CD14-positive monocyte (primary cell): ENCODE measurements around the gene SRI. TPM values are rescaled to one million over a fixed set of nuclear protein-coding genes. Genes with fewer than 3 reads are reported as not detected.

ENCODE experiments used
- DNase-seq, 3 donors: peaks; one replicate each; pipeline ENCODE4 v3.0.0-alpha.2; 2011 to 2022
- H2AFZ ChIP-seq: 2 replicates; pipeline ENCODE4 v1.6.0; 2012; ENCODE audit warnings: mild to moderate bottlenecking, low read depth, low read length, inconsistent platforms; ENCODE audit not compliant: insufficient read depth, poor library complexity, severe bottlenecking
- H3K27ac ChIP-seq, 2 donors: 1 replicate in 1 of 2; 2 replicates in 1 of 2; pipeline ENCODE4 v1.5.1; 2012 to 2013; ENCODE audit warnings: low read length in 2 of 2, control low read depth in 1 of 2, inconsistent platforms in 1 of 2, low read depth in 1 of 2, mild to moderate bottlenecking in 1 of 2
- H3K27me3 ChIP-seq, 2 donors: one replicate each; pipeline versions ENCODE4 v1.6.0 to v1.6.1; 2011 to 2013; ENCODE audit warnings: low read length in 2 of 2; ENCODE audit not compliant: control insufficient read depth in 2 of 2, insufficient read depth in 2 of 2
- H3K36me3 ChIP-seq, 2 donors: replicated peaks in 1 of 2; 1 replicate in 1 of 2; 2 replicates in 1 of 2; pipeline versions ENCODE4 v1.5.1 to v1.6.1; 2012 to 2013; ENCODE audit warnings: low read length in 2 of 2, control low read depth in 1 of 2, inconsistent platforms in 1 of 2, mild to moderate bottlenecking in 1 of 2; ENCODE audit not compliant: insufficient read depth in 2 of 2, control insufficient read depth in 1 of 2
- H3K4me1 ChIP-seq, 2 donors: 1 replicate in 1 of 2; 2 replicates in 1 of 2; pipeline versions ENCODE4 v1.5.1 to v1.6.1; 2012 to 2013; ENCODE audit warnings: low read length in 2 of 2, control low read depth in 1 of 2, inconsistent platforms in 1 of 2, mild to moderate bottlenecking in 1 of 2, moderate library complexity in 1 of 2; ENCODE audit not compliant: insufficient read depth in 2 of 2, control insufficient read depth in 1 of 2
- H3K4me2 ChIP-seq: replicated peaks from 2 replicates; pipeline ENCODE3; 2012; ENCODE audit warnings: low read length, moderate library complexity, mild to moderate bottlenecking; ENCODE audit not compliant: poor library complexity, severe bottlenecking; ENCODE audit errors: extremely low read depth
- H3K4me3 ChIP-seq, 3 experiments: fragments of 200-600 bp in 1 of 3; sonication (generic) in 1 of 3; replicated peaks in 1 of 3; 1 replicate in 2 of 3; 2 replicates in 1 of 3; pipeline ENCODE4 v1.5.1; 2011 to 2013; ENCODE audit warnings: low read length in 3 of 3, mild to moderate bottlenecking in 3 of 3, control low read depth in 2 of 3, low read depth in 2 of 3, inconsistent platforms in 1 of 3, moderate library complexity in 1 of 3
- H3K79me2 ChIP-seq: 2 replicates; pipeline ENCODE4 v1.6.0; 2012; ENCODE audit warnings: mild to moderate bottlenecking, control low read depth, inconsistent platforms, low read length, moderate library complexity; ENCODE audit not compliant: insufficient read depth
- H3K9ac ChIP-seq: 2 replicates; pipeline ENCODE4 v1.6.0; 2017; ENCODE audit warnings: low read length, mild to moderate bottlenecking; ENCODE audit not compliant: insufficient read depth, poor library complexity, severe bottlenecking
- H3K9me3 ChIP-seq, 2 donors: replicated peaks in 1 of 2; 1 replicate in 1 of 2; 2 replicates in 1 of 2; pipeline versions ENCODE4 v1.5.1 to v1.6.1; 2012 to 2013; ENCODE audit warnings: low read length in 2 of 2, control low read depth in 1 of 2; ENCODE audit not compliant: control insufficient read depth in 1 of 2, insufficient read depth in 1 of 2
- H4K20me1 ChIP-seq: 2 replicates; pipeline ENCODE4 v1.6.0; 2012; ENCODE audit warnings: mild to moderate bottlenecking, low read length, control low read depth, moderate library complexity; ENCODE audit not compliant: insufficient read depth
- H3K27ac Mint-ChIP-seq, 7 donors: one replicate each; pipeline ENCODE4 v1.8.0; 2020; ENCODE audit warnings: mild to moderate bottlenecking in 7 of 7, mixed read lengths in 7 of 7, moderate library complexity in 6 of 7, inconsistent platforms in 2 of 7
- H3K27me3 Mint-ChIP-seq, 3 donors: one replicate each; pipeline ENCODE4 v1.8.0; 2021 to 2022; ENCODE audit warnings: low read depth in 3 of 3, mild to moderate bottlenecking in 3 of 3, mixed read lengths in 3 of 3, moderate library complexity in 3 of 3, inconsistent platforms in 1 of 3
- H3K36me3 Mint-ChIP-seq, 2 donors: one replicate each; pipeline ENCODE4 v1.8.0; 2020; ENCODE audit warnings: mixed read lengths in 2 of 2, inconsistent platforms in 1 of 2, mild to moderate bottlenecking in 1 of 2
- H3K4me1 Mint-ChIP-seq: one replicate; pipeline ENCODE4 v1.8.0; 2020; ENCODE audit warnings: mild to moderate bottlenecking, mixed read lengths
- H3K4me3 Mint-ChIP-seq, 2 donors: one replicate each; pipeline ENCODE4 v1.8.0; 2020; ENCODE audit warnings: mild to moderate bottlenecking in 2 of 2, mixed read lengths in 2 of 2, moderate library complexity in 1 of 2
- H3K9me3 Mint-ChIP-seq, 7 donors: one replicate each; pipeline ENCODE4 v1.8.0; 2020 to 2022; ENCODE audit warnings: mixed read lengths in 7 of 7, mild to moderate bottlenecking in 6 of 7, moderate library complexity in 6 of 7, inconsistent platforms in 2 of 7
- WGBS: methylation state at CpG from one replicate; pipeline ENCODE4 v1.1.5; 2013; ENCODE audit warnings: missing lambda C conversion rate; ENCODE audit not compliant: insufficient coverage; 5-methylcytosine and 5-hydroxymethylcytosine counted together
- intact Hi-C, 2 donors: fragments of 100-400 bp; cut with micrococcal nuclease; formaldehyde crosslinking; loops; one replicate each; pipeline versions ENCODE4 v1.15.0 to v1.15.1; 2023
- polyA plus RNA-seq, 3 donors: library from polyadenylated mRNA; depleted of rRNA in 1 of 3; unstranded in 2 of 3; stranded (reverse) in 1 of 3; fragments of 300-500 nt in 2 of 3; fragments of >200 nt in 1 of 3; fragmentation: Illumina TruSeq in 2 of 3; gene quantifications; 1 replicate in 2 of 3; 2 replicates in 1 of 3; pipeline ENCODE4 v1.2.3, GENCODE V29; 2012 to 2021
- TF ChIP-seq, protein P1 (sequence below): fragments of 200-600 bp; IDR thresholded peaks from one replicate; pipeline ENCODE4 v1.8.0; 2022; ENCODE audit warnings: antibody characterized with exemption, mild to moderate bottlenecking

Gene SRI
- polyA plus RNA-seq, 3 donors = 53.0 to 238 (median 216) TPM

- TF ChIP-seq, protein P1, sequence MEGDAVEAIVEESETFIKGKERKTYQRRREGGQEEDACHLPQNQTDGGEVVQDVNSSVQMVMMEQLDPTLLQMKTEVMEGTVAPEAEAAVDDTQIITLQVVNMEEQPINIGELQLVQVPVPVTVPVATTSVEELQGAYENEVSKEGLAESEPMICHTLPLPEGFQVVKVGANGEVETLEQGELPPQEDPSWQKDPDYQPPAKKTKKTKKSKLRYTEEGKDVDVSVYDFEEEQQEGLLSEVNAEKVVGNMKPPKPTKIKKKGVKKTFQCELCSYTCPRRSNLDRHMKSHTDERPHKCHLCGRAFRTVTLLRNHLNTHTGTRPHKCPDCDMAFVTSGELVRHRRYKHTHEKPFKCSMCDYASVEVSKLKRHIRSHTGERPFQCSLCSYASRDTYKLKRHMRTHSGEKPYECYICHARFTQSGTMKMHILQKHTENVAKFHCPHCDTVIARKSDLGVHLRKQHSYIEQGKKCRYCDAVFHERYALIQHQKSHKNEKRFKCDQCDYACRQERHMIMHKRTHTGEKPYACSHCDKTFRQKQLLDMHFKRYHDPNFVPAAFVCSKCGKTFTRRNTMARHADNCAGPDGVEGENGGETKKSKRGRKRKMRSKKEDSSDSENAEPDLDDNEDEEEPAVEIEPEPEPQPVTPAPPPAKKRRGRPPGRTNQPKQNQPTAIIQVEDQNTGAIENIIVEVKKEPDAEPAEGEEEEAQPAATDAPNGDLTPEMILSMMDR = no peak
- no peak overlapping the region for H3K9ac ChIP-seq
- Mint-ChIP-seq H3K27me3 (no peaks in the 10 kb centered on the region), H3K9me3 (no peaks in the 10 kb centered on the region), H3K27ac (no peak overlapping the region), H3K4me1 (no peaks in the 10 kb centered on the region), H3K36me3 (peaks cover 82 to 83% of the 10 kb centered on the region in 2 donors), H3K4me3 (no peak overlapping the region)
- no peaks in the 10 kb centered on the region for H3K9me3 ChIP-seq
- peaks cover 11% of the 10 kb centered on the region for H4K20me1 ChIP-seq
- H3K4me1 ChIP-seq = no peaks in the 10 kb centered on the region
- H3K79me2 ChIP-seq = no peaks in the 10 kb centered on the region
- H3K27me3 ChIP-seq = no peaks in the 10 kb centered on the region
- H3K4me2 ChIP-seq = no peak overlapping the region
- peaks cover 91 to 99% of the 10 kb centered on the region in 2 donors for H3K36me3 ChIP-seq
- intact Hi-C loops = no loop called here
- H3K27ac ChIP-seq = no peak overlapping the region
- H3K4me3 ChIP-seq = no peak overlapping the region
- no peak for DNase-seq
- H2AFZ ChIP-seq = no peak overlapping the region
- WGBS = no CpG with 5 or more reads among the region's 3 CpGs
Measured at GRCh38 chr7:88208521-88208920, 11.3 kb downstream of the SRI start.

- WGBS = no CpG with 5 or more reads among the region's 4 CpGs
- peaks cover 81% of the 10 kb centered on the region in 2 donors for H3K36me3 Mint-ChIP-seq
- H3K9ac ChIP-seq = no peak overlapping the region
Measured at GRCh38 chr7:88206254-88206653, 13.6 kb downstream of the SRI start.

More at GRCh38 chr7:88206254-88206653, 13.6 kb downstream of the SRI start:
- Mint-ChIP-seq H3K4me1 (no peaks in the 10 kb centered on the region), H3K9me3 (no peaks in the 10 kb centered on the region), H3K27me3 (no peaks in the 10 kb centered on the region), H3K27ac (no peak overlapping the region), H3K4me3 (no peak overlapping the region)
- no peak for DNase-seq
- H3K4me2 ChIP-seq = no peak overlapping the region
- H2AFZ ChIP-seq = no peak overlapping the region
- no peak overlapping the region for H3K4me3 ChIP-seq
- H3K27ac ChIP-seq = no peak overlapping the region
- no peaks in the 10 kb centered on the region for H3K9me3 ChIP-seq
- TF ChIP-seq, protein P1 = no peak
- no peaks in the 10 kb centered on the region for H3K79me2 ChIP-seq
- no peaks in the 10 kb centered on the region for H4K20me1 ChIP-seq
- intact Hi-C loops = no loop called here
- H3K4me1 ChIP-seq = no peaks in the 10 kb centered on the region
- peaks cover 82 to 98% of the 10 kb centered on the region in 2 donors for H3K36me3 ChIP-seq
- no peaks in the 10 kb centered on the region for H3K27me3 ChIP-seq
